CD4-positive, alpha-beta T cell treated with Interleukin-6 for 4 hours (primary cell): ENCODE measurements around the gene SFXN5.

ENCODE experiments used
- DNase-seq: peaks from one replicate; pipeline ENCODE4 v3.0.0-alpha.2; 2020; ENCODE audit warnings: mixed read lengths

The SFXN5 gene

DNA sequence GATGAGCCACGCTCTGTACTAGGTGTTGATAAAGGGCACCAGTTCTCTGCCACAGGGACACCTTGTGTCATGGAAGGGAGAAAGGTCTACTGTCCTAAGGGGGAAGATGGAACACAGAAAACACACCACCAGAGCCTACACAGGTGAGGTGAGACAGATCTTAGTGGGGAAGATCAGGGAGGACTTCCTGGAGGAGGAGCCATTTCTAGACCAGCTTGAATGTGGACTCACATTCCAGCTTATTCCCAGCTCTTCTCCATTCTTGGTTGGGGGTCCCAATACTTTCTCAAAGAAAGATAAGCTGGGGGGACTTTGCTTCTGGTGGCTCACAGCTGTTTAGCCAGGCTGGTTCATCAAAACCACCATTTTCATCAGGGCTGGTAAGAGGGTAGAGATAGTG is 118.0 kb downstream of the SFXN5 start:
- no peak for DNase-seq

DNA sequence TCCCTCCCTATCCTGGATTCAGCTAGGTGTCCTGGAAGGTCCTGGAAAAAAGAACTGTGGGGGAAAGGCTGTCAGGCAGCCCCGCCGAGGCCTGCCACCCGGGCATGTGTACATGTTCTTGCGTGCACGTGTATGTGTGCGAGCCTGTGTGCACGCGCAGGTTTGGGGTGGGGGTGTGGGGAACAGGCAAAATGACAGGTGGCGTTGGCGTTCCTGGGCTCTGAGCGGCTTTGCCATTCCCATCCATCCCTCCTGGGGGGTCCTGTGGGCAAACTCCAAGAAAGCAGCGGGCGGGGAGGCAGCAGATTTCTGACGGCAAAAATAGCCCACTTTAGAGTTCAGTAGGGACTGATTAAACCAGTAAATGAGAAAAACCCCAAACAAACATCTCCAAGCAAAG is 118.6 kb downstream of the SFXN5 start:
- DNase-seq, result no peak

DNA sequence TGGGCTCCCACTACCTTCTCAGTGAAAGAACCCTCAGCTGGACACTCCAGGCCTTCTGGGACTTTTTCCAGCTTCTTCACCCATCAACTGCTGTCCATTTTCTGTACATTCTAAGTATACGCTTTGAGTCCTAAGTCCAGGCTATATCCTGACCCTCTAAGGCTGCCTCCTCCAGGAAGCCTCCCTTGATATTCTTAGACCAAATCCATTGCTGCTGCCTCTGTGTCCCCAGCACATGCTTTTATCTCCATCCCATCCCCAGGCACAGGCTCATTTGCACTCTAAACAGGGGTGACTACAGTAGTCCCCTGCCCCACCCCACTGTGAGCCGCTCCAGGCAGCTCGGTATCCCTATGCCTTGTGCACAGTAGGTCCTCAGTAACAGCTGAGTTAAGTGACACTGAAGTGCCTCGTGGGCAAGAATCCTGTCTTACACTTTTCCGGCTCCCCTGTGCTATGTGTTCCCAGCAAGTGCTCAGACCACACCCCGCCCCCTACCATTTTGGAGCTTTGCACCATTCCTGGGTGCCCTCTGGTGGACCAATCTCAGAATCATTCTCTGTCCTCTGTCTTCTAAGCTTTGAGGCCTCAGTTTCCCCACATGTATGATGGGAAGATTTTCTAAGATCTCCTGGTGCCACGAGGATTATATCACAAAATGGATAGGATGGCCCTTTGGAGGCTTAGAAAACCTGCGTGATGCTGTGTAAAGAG is 119.2 kb downstream of the SFXN5 start:
- DNase-seq, result no peak

- DNase-seq, result no peak
These were observed 120.0 kb downstream of the SFXN5 start for GRCh38 chr2:72951303-72952095.

- DNase-seq, result no peak
These were observed 120.8 kb downstream of the SFXN5 start for GRCh38 chr2:72950558-72951255.

DNA sequence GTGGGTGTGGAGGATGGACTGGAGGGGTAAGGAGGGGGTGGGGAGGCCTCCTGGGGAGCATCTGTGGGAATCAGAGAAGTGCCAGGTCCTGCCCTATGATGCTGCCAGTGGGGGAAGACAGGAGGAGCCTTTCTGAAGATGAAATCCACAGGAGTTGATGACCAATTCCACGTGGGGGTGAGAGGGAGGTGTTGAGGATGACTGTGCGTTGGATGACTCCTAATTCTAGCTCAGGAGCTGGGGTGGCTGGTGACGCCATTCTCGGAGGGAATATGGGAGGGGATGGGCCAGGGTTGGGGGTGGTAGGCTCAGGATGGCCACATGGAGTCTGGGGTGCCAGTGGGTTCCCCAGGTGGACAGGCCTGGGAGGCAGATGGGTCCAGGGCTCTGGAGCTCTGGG is 121.9 kb downstream of the SFXN5 start:
- no peak for DNase-seq

GRCh38 chr2:72949045-72949444 is 122.5 kb downstream of the SFXN5 start:
- no peak for DNase-seq

- no peak for DNase-seq
These were observed 123.3 kb downstream of the SFXN5 start for GRCh38 chr2:72947952-72948830.

- no peak for DNase-seq
These were observed 125.0 kb downstream of the SFXN5 start for GRCh38 chr2:72946466-72946865.

GRCh38 chr2:72945450-72946019 is 126.0 kb downstream of the SFXN5 start:
- no peak for DNase-seq

DNA sequence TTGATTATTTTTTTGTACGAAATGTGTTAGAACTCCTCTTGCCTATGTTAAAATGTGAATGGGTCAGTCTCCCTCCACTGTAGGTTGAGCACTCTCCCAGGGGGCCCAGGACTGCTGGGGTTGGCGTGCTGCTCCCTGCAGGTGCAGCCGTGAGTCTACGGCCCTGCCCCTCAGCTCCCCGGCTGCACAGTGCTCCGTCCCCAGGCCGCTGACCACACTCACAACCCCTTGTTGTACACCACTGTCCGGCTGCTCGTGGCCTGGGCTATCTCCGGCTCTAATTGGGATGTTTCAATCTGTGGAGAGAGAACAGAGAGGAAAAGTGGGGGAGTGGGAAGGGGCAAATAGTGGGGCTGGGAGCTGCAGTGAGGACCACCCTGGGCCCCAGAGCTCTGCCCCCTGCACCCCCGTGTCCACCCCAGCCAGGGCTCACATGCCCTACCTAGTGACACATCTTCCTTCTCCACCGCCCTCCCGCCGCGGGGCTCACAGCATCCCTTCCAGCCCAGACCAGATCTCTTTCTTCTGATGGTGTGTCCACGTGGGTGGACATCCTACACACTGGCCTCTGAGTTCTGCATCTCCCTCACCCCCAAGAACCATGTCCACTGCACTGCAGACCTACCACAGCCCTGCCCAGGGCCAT is 126.6 kb downstream of the SFXN5 start:
- no peak for DNase-seq

- no peak for DNase-seq
These were observed 127.7 kb downstream of the SFXN5 start for GRCh38 chr2:72943540-72944395.

DNA sequence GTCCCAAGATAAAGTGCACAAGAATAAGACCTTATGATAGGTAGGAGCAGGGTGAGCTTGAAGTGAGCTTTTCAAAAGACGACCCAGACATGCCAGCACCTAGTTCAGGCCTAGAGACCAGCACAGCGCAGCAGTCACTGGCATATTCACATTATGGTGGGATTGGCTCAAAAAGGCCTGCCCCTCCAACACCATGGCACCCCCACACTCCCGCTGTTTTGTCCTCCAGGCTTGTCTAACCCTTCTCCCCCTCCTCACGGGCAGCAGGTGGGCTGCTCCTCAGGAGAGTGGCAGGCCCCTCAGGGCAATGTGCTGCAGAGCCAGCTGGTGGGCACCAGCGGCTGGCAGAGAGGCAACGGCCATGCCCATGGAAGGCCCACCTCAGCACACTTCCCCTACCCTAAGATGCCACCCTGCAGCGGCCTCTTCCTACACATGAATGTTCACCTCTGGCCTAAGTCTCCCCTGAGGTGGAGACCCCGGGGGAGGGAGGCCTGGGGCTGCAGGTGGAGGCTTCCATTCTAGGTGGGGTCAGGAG is 128.6 kb downstream of the SFXN5 start:
- no peak for DNase-seq

DNA sequence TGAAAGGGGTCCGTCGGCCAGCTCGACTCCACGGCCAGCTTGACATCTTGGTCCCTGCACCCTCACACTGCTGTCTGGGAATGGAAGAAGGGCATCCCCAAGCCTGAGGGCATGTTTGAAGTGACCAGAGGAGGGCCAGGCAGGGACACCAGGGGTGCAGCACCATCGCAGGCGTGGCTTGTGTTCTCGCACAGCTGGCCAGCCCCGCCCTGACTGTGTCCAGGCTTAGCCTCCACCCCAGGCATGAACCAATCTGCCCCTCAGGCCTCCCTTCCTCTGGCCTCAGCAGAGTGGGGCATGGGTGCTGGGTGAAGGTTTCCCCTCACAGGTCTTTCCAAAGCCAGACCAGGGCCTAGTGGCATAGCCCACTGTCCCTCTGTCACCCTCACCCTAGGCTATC is 129.2 kb downstream of the SFXN5 start:
- DNase-seq, result no peak

DNA sequence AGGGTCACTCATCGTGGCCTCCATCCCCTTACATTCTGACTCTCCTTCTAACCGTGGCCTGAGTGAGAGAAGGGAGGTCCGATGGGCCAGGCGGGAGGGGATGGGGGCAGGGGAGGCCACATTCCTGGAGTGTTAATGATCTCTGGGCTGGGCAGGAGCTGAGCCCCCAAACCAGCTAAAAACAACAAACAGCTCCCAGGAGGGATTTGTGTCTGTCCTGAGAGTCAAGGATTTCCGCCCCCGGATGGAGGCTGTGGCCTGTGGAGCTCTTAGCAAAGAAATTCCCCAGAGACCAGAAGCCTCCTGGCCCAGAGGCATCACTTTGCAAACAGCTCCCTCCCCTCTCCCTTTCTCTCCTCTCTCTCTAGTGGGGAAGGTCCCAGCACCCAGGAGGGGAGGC is 130.7 kb downstream of the SFXN5 start:
- no peak for DNase-seq

GRCh38 chr2:72940361-72940760 is 131.2 kb downstream of the SFXN5 start:
- no peak for DNase-seq

DNA sequence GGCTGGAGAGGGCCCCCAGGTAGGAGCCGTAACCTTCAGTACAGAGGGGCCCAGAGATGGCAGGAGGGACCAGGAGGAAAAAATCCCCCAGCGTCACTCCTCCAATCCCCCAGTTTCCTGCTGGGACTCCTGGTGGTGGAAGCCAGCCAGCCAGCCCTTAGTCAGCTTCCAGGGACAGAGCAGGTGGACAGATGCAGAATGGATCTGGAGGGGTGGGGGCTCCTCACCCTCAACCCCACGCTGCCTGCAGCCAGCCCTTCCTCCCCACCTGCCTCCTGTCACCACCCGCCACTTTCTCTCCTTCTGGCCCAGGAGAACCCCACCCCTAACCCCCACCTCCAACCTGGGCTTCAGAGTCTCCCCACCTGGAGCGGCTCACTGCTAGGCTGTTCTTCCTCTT is 133.1 kb downstream of the SFXN5 start:
- DNase-seq, result no peak

DNA sequence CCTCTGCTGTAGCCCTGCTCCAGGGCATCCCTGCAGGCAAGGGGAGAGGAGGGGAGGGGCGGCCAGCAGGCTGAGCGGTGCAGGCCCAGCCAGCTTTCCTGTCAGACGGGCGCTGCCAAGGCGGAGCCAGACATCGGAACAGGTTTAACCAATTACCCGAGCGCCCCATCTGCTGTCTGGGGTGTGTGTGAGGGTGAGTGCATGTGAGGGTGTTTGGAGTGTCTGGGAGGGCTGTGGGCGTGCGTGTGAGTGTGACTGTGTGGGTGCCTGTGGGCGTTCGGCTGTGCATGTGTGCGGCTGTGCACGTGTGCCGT is 134.2 kb downstream of the SFXN5 start:
- DNase-seq, result no peak

GRCh38 chr2:72936660-72937355 is 134.7 kb downstream of the SFXN5 start:
- no peak for DNase-seq

DNA sequence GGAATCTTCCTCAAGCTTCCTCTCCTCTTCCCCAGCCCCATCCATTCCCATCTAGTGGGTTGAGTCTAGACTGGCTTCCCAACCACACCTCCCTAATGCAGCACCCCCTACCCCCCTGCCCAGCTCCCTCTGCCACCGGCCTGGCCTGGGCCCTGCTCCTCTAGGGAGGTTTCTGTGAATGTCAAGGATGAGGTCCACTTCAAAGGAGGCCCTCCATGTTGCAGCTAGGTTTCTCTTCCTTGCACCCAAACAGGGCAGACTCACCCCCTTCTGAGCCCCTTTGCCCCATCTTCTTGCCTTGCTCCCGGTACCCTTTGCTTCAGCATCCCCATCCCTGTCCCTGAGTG is 135.9 kb downstream of the SFXN5 start:
- DNase-seq, result no peak
